Gastroesophageal sphincter (tissue), 4 donors: ENCODE results near the gene AK8. TPM values are rescaled to one million over a fixed set of nuclear protein-coding genes. Genes with fewer than 3 reads are reported as not detected.
A peak's percentile ranks its signal among the peaks of the same experiment; 100 is the strongest.

ENCODE experiments used
- ATAC-seq: fragments of 150-250 bp; one replicate; pipeline ENCODE4 v1.9.1; 2016; ENCODE audit warnings: mild to moderate bottlenecking, moderate library complexity
- H3K27ac ChIP-seq, 4 donors: fragments of 200-600 bp; sonication (generic) in 3 of 4; 1 replicate in 3 of 4; 2 replicates in 1 of 4; pipeline ENCODE4 v1.5.1; 2016 to 2019
- H3K27me3 ChIP-seq: fragments of 200-600 bp; sonication (generic); one replicate; pipeline ENCODE4 v1.5.1; 2019
- H3K36me3 ChIP-seq, 2 donors: fragments of 200-600 bp; sonication (generic); one replicate each; pipeline ENCODE4 v1.5.1; 2019; ENCODE audit warnings: control low read depth in 1 of 2
- H3K4me1 ChIP-seq, 3 donors: fragments of 200-600 bp; sonication (generic); 1 replicate in 2 of 3; 2 replicates in 1 of 3; pipeline ENCODE4 v1.5.1; 2016 to 2019; ENCODE audit warnings: control low read depth in 2 of 3
- H3K4me3 ChIP-seq, 2 donors: fragments of 200-600 bp; sonication (generic); one replicate each; pipeline ENCODE4 v1.5.1; 2019; ENCODE audit warnings: mild to moderate bottlenecking in 1 of 2, moderate library complexity in 1 of 2
- H3K9me3 ChIP-seq, 3 donors: fragments of 200-600 bp; sonication (generic); one replicate each; pipeline ENCODE4 v1.5.1; 2017 to 2019; ENCODE audit warnings: control low read depth in 2 of 3
- CTCF ChIP-seq, 4 experiments: fragments of 200-600 bp in 2 of 4; fragments of 450-650 bp in 2 of 4; sonication (generic) in 1 of 4; IDR thresholded peaks; one replicate each; pipeline ENCODE4 v1.5.1; 2017 to 2019; ENCODE audit warnings: antibody characterized with exemption in 4 of 4, mild to moderate bottlenecking in 2 of 4, moderate library complexity in 2 of 4
- EP300 ChIP-seq: sonication (generic); formaldehyde crosslinking; IDR thresholded peaks from one replicate; pipeline ENCODE4 v1.6.1; 2017; ENCODE audit warnings: antibody characterized with exemption, mild to moderate bottlenecking
- POLR2A ChIP-seq, 2 donors: fragments of 450-650 bp; IDR thresholded peaks; one replicate each; pipeline ENCODE4 v1.6.1; 2017; ENCODE audit warnings: antibody characterized with exemption in 2 of 2, mild to moderate bottlenecking in 2 of 2, moderate library complexity in 1 of 2
- POLR2AphosphoS5 ChIP-seq: sonication (generic); formaldehyde crosslinking; IDR thresholded peaks from one replicate; pipeline ENCODE4 v1.6.1; 2017; ENCODE audit warnings: antibody characterized with exemption
- WGBS, 2 donors: methylation state at CpG; one replicate each; pipeline ENCODE4 v1.1.5; 2018; ENCODE audit warnings: low coverage in 1 of 2; 5-methylcytosine and 5-hydroxymethylcytosine counted together
- total RNA-seq, 4 donors: library from RNA; depleted of rRNA; stranded (reverse); fragments of >200 nt; gene quantifications; one replicate each; pipeline ENCODE4 v1.1.0, GENCODE V29; 2016

AK8 gene
- total RNA-seq, 4 donors from 2014 or later: 0.31 to 0.81 (median 0.63) TPM

- H3K4me1 ChIP-seq: no peaks in the 10 kb centered on the region
- H3K4me3 ChIP-seq: no peak overlapping the region
- H3K36me3 ChIP-seq: no peaks in the 10 kb centered on the region
- ATAC-seq: no peak
- H3K27me3 ChIP-seq: peaks cover 24% of the 10 kb centered on the region
- no peak overlapping the region for H3K27ac ChIP-seq
- H3K9me3 ChIP-seq: no peaks in the 10 kb centered on the region
- TF ChIP-seq POLR2A (IDR thresholded peaks at IDR 0.05) (no peak), CTCF (IDR thresholded peaks at IDR 0.05) (no peak), EP300 (no peak), POLR2AphosphoS5 (no peak)
- 68 to 97% methylated on average over 3 to 5 of the region's 16 CpGs for WGBS, 2 donors
Observed at GRCh38 chr9:132730054-132731033, 147.7 kb downstream of the AK8 start.

GRCh38 chr9:132729235-132729890, 148.7 kb downstream of the AK8 start:
- Histone ChIP-seq H3K27me3 (peaks cover 17% of the 10 kb centered on the region), H3K9me3 (no peaks in the 10 kb centered on the region), H3K27ac (no peak overlapping the region), H3K4me3 (no peak overlapping the region), H3K36me3 (no peaks in the 10 kb centered on the region), H3K4me1 (no peaks in the 10 kb centered on the region)
- WGBS, 2 donors: 38 to 46% methylated on average over 5 of the region's 5 CpGs
- TF ChIP-seq EP300 (no peak), CTCF (IDR thresholded peaks at IDR 0.05) (no peak), POLR2AphosphoS5 (no peak), POLR2A (IDR thresholded peaks at IDR 0.05) (no peak)
- ATAC-seq: peak; percentile 51

- no peaks in the 10 kb centered on the region for H3K9me3 ChIP-seq
- H3K4me1 ChIP-seq: no peaks in the 10 kb centered on the region
- H3K27ac ChIP-seq: no peak overlapping the region
- no peak overlapping the region for H3K4me3 ChIP-seq
- H3K27me3 ChIP-seq: peaks cover 15% of the 10 kb centered on the region
- H3K36me3 ChIP-seq: no peaks in the 10 kb centered on the region
- 39% methylated on average over 2 of the region's 2 CpGs; no CpG with 5 or more reads in 1 of the 2 donors for WGBS, 2 donors
- no peak for ATAC-seq
- no peak for TF ChIP-seq POLR2AphosphoS5
- no peak for TF ChIP-seq EP300
- no peak for TF ChIP-seq POLR2A (IDR thresholded peaks at IDR 0.05)
- TF ChIP-seq CTCF (IDR thresholded peaks at IDR 0.05): no peak
Observed at GRCh38 chr9:132728497-132728896, 149.6 kb downstream of the AK8 start.

GRCh38 chr9:132728071-132728470, 150.0 kb downstream of the AK8 start:
- no peaks in the 10 kb centered on the region for H3K4me1 ChIP-seq
- peaks cover 15% of the 10 kb centered on the region for H3K27me3 ChIP-seq
- no peak overlapping the region for H3K27ac ChIP-seq
- ATAC-seq: no peak
- TF ChIP-seq POLR2A (IDR thresholded peaks at IDR 0.05): no peak
- no peaks in the 10 kb centered on the region for H3K9me3 ChIP-seq
- no peak overlapping the region for H3K4me3 ChIP-seq
- 64% methylated on average over 3 of the region's 5 CpGs; no CpG with 5 or more reads in 1 of the 2 donors for WGBS, 2 donors
- H3K36me3 ChIP-seq: no peaks in the 10 kb centered on the region

GRCh38 chr9:132726576-132727130, 151.4 kb downstream of the AK8 start:
- no peak for ATAC-seq
- TF ChIP-seq POLR2A (IDR thresholded peaks at IDR 0.05): no peak
- H3K36me3 ChIP-seq: no peaks in the 10 kb centered on the region
- no peak overlapping the region for H3K4me3 ChIP-seq
- 72% methylated on average over 6 of the region's 8 CpGs; no CpG with 5 or more reads in 1 of the 2 donors for WGBS, 2 donors
- peaks cover 21% of the 10 kb centered on the region for H3K27me3 ChIP-seq
- H3K4me1 ChIP-seq: no peaks in the 10 kb centered on the region
- no peak overlapping the region for H3K27ac ChIP-seq
- no peaks in the 10 kb centered on the region for H3K9me3 ChIP-seq
